WTC11 (cell line): ENCODE data around the gene ARHGAP25. TPM values are rescaled to one million over a fixed set of nuclear protein-coding genes. Genes with fewer than 3 reads are reported as not detected.

Experiments used
- ATAC-seq: fragments of 200-7000 bp; cut with Tn5 transposase; 2 replicates; pipeline ENCODE4 v1.10.0; 2021; ENCODE audit warnings: mild to moderate bottlenecking, moderate library complexity
- CTCF ChIA-PET: fragments of 300-600 bp; sonication (Branson Sonifier 250); formaldehyde crosslinking; loops from one replicate; lab custom pipeline; 2021; ENCODE audit warnings: antibody characterized with exemption; lab: Charles Lee
- POLR2A ChIA-PET: fragments of 350-600 bp; sonication (Branson Sonifier 250); formaldehyde crosslinking; loops from one replicate; lab custom pipeline; 2021; ENCODE audit warnings: antibody characterized with exemption; lab: Charles Lee
- DNase-seq: peaks from one replicate; pipeline ENCODE4 v3.0.0; 2021; ENCODE audit warnings: low spot score
- H3K27ac Mint-ChIP-seq: 2 replicates; pipeline ENCODE4 v1.8.0; 2021; ENCODE audit warnings: mixed read lengths
- H3K27me3 Mint-ChIP-seq: 2 replicates; pipeline ENCODE4 v1.8.0; 2021; ENCODE audit warnings: low read depth, mild to moderate bottlenecking, moderate library complexity, mixed read lengths
- H3K36me3 Mint-ChIP-seq: 2 replicates; pipeline ENCODE4 v1.8.0; 2021; ENCODE audit warnings: mixed read lengths
- H3K4me1 Mint-ChIP-seq: 2 replicates; pipeline ENCODE4 v1.8.0; 2022; ENCODE audit warnings: mixed read lengths
- H3K4me3 Mint-ChIP-seq: 2 replicates; pipeline ENCODE4 v1.8.0; 2021; ENCODE audit warnings: mild to moderate bottlenecking, moderate library complexity, mixed read lengths
- H3K9me3 Mint-ChIP-seq: 2 replicates; pipeline ENCODE4 v1.8.0; 2021; ENCODE audit warnings: mixed read lengths
- IRF2 ChIP-seq: sonication (generic); formaldehyde crosslinking; IDR thresholded peaks from 2 replicates; pipeline ENCODE4 v1.8.0; 2022; ENCODE audit warnings: low read depth, missing genetic modification reagents, borderline replicate concordance
- MAX ChIP-seq: sonication (generic); formaldehyde crosslinking; IDR thresholded peaks from 2 replicates; pipeline ENCODE4 v1.8.0; 2022; ENCODE audit warnings: mild to moderate bottlenecking, missing genetic modification reagents
- NR1H2 ChIP-seq: sonication (generic); formaldehyde crosslinking; IDR thresholded peaks from 2 replicates; pipeline ENCODE4 v1.9.0; 2021; ENCODE audit warnings: mild to moderate bottlenecking, moderate library complexity, missing genetic modification reagents
- NR3C1 ChIP-seq: sonication (generic); formaldehyde crosslinking; conservative IDR thresholded peaks from 2 replicates; pipeline ENCODE4 v1.8.1; 2023; ENCODE audit warnings: low read depth, mild to moderate bottlenecking, missing genetic modification reagents
- PRDM15 ChIP-seq: sonication (generic); formaldehyde crosslinking; IDR thresholded peaks from 2 replicates; pipeline ENCODE4 v1.8.0; 2022; ENCODE audit warnings: missing genetic modification reagents
- PRRX2 ChIP-seq: fragments of 250-450 bp; sonication (Bioruptor Pico); IDR thresholded peaks from 2 replicates; pipeline ENCODE4 v1.8.0; 2021; ENCODE audit warnings: mild to moderate bottlenecking
- RORB ChIP-seq: fragments of 250-450 bp; sonication (Bioruptor Pico); IDR thresholded peaks from 2 replicates; pipeline ENCODE4 v1.9.0; 2021; ENCODE audit warnings: mild to moderate bottlenecking
- SMAD4 ChIP-seq: sonication (generic); formaldehyde crosslinking; IDR thresholded peaks from 2 replicates; pipeline ENCODE4 v1.8.0; 2022; ENCODE audit warnings: mild to moderate bottlenecking, missing genetic modification reagents
- SP1 ChIP-seq: sonication (generic); formaldehyde crosslinking; conservative IDR thresholded peaks from 2 replicates; pipeline ENCODE4 v1.8.1; 2022; ENCODE audit warnings: missing genetic modification reagents
- STAT6 ChIP-seq: sonication (generic); formaldehyde crosslinking; conservative IDR thresholded peaks from 2 replicates; pipeline ENCODE4 v1.8.1; 2023; ENCODE audit warnings: mild to moderate bottlenecking, low read depth, missing genetic modification reagents, moderate library complexity
- TEAD1 ChIP-seq: sonication (generic); formaldehyde crosslinking; IDR thresholded peaks from 2 replicates; pipeline ENCODE4 v1.8.0; 2022; ENCODE audit warnings: mild to moderate bottlenecking, missing genetic modification reagents
- USF2 ChIP-seq: sonication (generic); formaldehyde crosslinking; IDR thresholded peaks from 2 replicates; pipeline ENCODE4 v1.8.1; 2023; ENCODE audit warnings: mild to moderate bottlenecking, missing genetic modification reagents, moderate library complexity
- ZNF281 ChIP-seq: sonication (generic); formaldehyde crosslinking; IDR thresholded peaks from 2 replicates; pipeline ENCODE4 v1.8.0; 2023; ENCODE audit warnings: mild to moderate bottlenecking, missing genetic modification reagents
- ZNF416 ChIP-seq: fragments of 250-450 bp; sonication (Bioruptor Pico); IDR thresholded peaks from 2 replicates; pipeline ENCODE4 v1.9.0; 2021; ENCODE audit warnings: mild to moderate bottlenecking, inconsistent platforms
- total RNA-seq: library from RNA; stranded (reverse); gene quantifications from 3 replicates; pipeline ENCODE4 v1.2.3, GENCODE V29; 2021

Gene ARHGAP25
- total RNA-seq, 1 experiment from 2014 or later: 2.9 TPM

- TF ChIP-seq PRDM15 (CRISPR knock-in tag) (no peak), SMAD4 (CRISPR knock-in tag) (no peak), NR3C1 (CRISPR knock-in tag) (no peak)
Measured at GRCh38 chr2:68870215-68870614, 135.6 kb downstream of the ARHGAP25 start (continued).

GRCh38 chr2:68871159-68871764 is 136.7 kb downstream of the ARHGAP25 start, which contains the start of gene BMP10:
TSS of gene BMP10 (minus strand) at chr2:68871397. CDS start at chr2:68871358, 39 bp downstream.
- Mint-ChIP-seq H3K36me3 (no peaks in the 10 kb centered on the region), H3K27me3 (no peaks in the 10 kb centered on the region; the same call in 1 of the 2 replicates), H3K4me3 (no peak within 1 kb of the TSS), H3K4me1 (no peaks in the 10 kb centered on the region), H3K27ac (no peak within 1 kb of the TSS), H3K9me3 (no peaks in the 10 kb centered on the region)
- POLR2A ChIA-PET: no interaction called here
- CTCF ChIA-PET: no interaction called here
- no peak for DNase-seq
- no peak for ATAC-seq
- TF ChIP-seq ZNF416: no peak
- TF ChIP-seq RORB (CRISPR knock-in tag): no peak
- TF ChIP-seq TEAD1 (CRISPR knock-in tag): no peak
- no peak for TF ChIP-seq PRRX2 (CRISPR knock-in tag)
- no peak for TF ChIP-seq MAX (CRISPR knock-in tag)
- no peak for TF ChIP-seq SP1 (CRISPR knock-in tag)
- TF ChIP-seq STAT6: no peak
- TF ChIP-seq ZNF281: no peak
- no peak for TF ChIP-seq SMAD4 (CRISPR knock-in tag)
- TF ChIP-seq IRF2 (CRISPR knock-in tag): no peak
- TF ChIP-seq NR1H2 (CRISPR knock-in tag): no peak
- no peak for TF ChIP-seq USF2 (CRISPR knock-in tag)

Other genes with a start within 250 kb of the ARHGAP25 start
- gene PROKR1, start 91.2 kb upstream of the ARHGAP25 start, total RNA-seq: 2.6 to 4.4 TPM (median 2.8 TPM) in 3 replicates
- not detected in 3 replicates for gene BMP10, start 136.6 kb downstream of the ARHGAP25 start, total RNA-seq
- gene GKN2, start 218.1 kb downstream of the ARHGAP25 start, total RNA-seq: not detected in 3 replicates
- gene GKN1, start 239.8 kb downstream of the ARHGAP25 start, total RNA-seq: not detected in 3 replicates